Measurements from ENCODE around the gene FUZ. TPM values are rescaled to one million over a fixed set of nuclear protein-coding genes. Genes with fewer than 3 reads are reported as not detected.

FUZ gene
- polyA plus RNA-seq, 1 donor from 2014 or later, result 35.4 TPM

DNA sequence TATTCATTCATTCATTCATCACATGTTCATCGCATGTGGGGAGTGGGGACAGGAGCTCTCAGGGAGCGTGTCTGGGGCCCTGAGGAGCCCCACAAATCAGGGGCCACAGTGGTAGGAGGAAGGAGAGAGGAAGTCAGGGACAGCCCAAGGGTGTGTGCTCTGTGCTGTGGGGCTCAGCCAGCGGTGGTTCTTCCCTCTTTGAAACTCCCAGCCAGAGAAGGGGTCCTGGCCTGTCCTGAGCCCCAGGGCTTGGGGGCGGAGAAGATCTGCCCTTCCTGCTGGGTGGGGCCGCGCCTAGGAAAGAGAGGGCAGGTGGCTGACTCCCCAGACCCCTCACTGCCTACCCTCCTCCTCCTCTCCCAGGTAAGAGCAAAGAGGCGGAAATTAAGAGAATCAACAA lies 31.7 kb downstream of the FUZ start:
- Histone ChIP-seq H3K9me2 (ENCODE audit: insufficient read depth, low read length) (no peaks in the 10 kb centered on the region), H3K4me3 (ENCODE audit: low read length) (no peak overlapping the region), H3K27me3 (ENCODE audit: insufficient read depth, low read depth, low read length) (no peaks in the 10 kb centered on the region), H3K4me2 (ENCODE audit: low read length) (no peak overlapping the region), H3K36me3 (ENCODE audit: insufficient read depth, low read length) (no peaks in the 10 kb centered on the region), H2AFZ (ENCODE audit: low read depth, low read length) (no peak overlapping the region), H3K27ac (ENCODE audit: low read length) (no peak overlapping the region), H3F3A (ENCODE audit: insufficient read depth, low read length, poor library complexity, severe bottlenecking) (no peaks in the 10 kb centered on the region), H3K79me2 (replicated peaks; ENCODE audit: insufficient read depth, low read length) (no peaks in the 10 kb centered on the region), H3K9me3 (ENCODE audit: low read length) (no peaks in the 10 kb centered on the region), H4K20me1 (ENCODE audit: insufficient read depth) (no peaks in the 10 kb centered on the region), H3K9ac (ENCODE audit: low read length) (no peak overlapping the region)
- no peak for TF ChIP-seq MXI1 (conservative IDR thresholded peaks at IDR 0.05; ENCODE audit: poor library complexity, severe bottlenecking)
- TF ChIP-seq POLR2AphosphoS5 (IDR thresholded peaks at IDR 0.05), result no peak
- no peak for TF ChIP-seq RAD21 (conservative IDR thresholded peaks at IDR 0.05)
- TF ChIP-seq, protein P1, sequence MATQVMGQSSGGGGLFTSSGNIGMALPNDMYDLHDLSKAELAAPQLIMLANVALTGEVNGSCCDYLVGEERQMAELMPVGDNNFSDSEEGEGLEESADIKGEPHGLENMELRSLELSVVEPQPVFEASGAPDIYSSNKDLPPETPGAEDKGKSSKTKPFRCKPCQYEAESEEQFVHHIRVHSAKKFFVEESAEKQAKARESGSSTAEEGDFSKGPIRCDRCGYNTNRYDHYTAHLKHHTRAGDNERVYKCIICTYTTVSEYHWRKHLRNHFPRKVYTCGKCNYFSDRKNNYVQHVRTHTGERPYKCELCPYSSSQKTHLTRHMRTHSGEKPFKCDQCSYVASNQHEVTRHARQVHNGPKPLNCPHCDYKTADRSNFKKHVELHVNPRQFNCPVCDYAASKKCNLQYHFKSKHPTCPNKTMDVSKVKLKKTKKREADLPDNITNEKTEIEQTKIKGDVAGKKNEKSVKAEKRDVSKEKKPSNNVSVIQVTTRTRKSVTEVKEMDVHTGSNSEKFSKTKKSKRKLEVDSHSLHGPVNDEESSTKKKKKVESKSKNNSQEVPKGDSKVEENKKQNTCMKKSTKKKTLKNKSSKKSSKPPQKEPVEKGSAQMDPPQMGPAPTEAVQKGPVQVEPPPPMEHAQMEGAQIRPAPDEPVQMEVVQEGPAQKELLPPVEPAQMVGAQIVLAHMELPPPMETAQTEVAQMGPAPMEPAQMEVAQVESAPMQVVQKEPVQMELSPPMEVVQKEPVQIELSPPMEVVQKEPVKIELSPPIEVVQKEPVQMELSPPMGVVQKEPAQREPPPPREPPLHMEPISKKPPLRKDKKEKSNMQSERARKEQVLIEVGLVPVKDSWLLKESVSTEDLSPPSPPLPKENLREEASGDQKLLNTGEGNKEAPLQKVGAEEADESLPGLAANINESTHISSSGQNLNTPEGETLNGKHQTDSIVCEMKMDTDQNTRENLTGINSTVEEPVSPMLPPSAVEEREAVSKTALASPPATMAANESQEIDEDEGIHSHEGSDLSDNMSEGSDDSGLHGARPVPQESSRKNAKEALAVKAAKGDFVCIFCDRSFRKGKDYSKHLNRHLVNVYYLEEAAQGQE (IDR thresholded peaks at IDR 0.05; ENCODE audit: borderline replicate concordance), result no peak

DNA sequence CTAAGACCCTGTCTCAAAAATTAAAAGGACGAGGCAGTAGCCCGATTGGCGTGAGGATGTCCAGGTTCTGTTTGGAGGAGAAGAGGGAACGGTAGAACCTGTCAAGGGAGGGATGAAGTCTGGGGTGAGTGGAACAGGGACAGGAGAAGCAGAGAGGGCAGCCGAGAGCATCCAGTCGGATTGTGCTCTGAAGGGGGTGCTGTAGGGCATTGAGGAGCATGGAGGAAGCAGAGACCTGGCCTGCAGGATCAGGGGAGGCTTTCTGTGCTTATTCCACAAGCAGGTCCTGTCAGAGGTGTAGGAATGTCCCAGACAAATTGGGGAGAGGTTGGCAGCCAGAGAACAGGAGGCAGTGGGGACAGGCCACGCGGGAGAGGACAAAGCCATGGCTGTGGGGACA lies 32.2 kb downstream of the FUZ start:
- H3K79me2 ChIP-seq (replicated peaks; ENCODE audit: insufficient read depth, low read length), result no peaks in the 10 kb centered on the region
- no peaks in the 10 kb centered on the region for H3K9me3 ChIP-seq (ENCODE audit: low read length)
- TF ChIP-seq EZH2 (IDR thresholded peaks at IDR 0.05; ENCODE audit: borderline replicate concordance, insufficient read depth, low read length, poor library complexity, severe bottlenecking) (no peak), POLR2AphosphoS5 (IDR thresholded peaks at IDR 0.05) (no peak), RAD21 (conservative IDR thresholded peaks at IDR 0.05) (no peak), EP300 (conservative IDR thresholded peaks at IDR 0.05; ENCODE audit: poor library complexity, severe bottlenecking) (no peak), MXI1 (conservative IDR thresholded peaks at IDR 0.05; ENCODE audit: poor library complexity, severe bottlenecking) (no peak), TAF1 (IDR thresholded peaks at IDR 0.05; ENCODE audit: low read depth) (no peak), SMC3 (conservative IDR thresholded peaks at IDR 0.05; ENCODE audit: poor library complexity) (no peak)
- TF ChIP-seq, protein P1 (IDR thresholded peaks at IDR 0.05; ENCODE audit: borderline replicate concordance), result no peak
- TF ChIP-seq, protein P2, sequence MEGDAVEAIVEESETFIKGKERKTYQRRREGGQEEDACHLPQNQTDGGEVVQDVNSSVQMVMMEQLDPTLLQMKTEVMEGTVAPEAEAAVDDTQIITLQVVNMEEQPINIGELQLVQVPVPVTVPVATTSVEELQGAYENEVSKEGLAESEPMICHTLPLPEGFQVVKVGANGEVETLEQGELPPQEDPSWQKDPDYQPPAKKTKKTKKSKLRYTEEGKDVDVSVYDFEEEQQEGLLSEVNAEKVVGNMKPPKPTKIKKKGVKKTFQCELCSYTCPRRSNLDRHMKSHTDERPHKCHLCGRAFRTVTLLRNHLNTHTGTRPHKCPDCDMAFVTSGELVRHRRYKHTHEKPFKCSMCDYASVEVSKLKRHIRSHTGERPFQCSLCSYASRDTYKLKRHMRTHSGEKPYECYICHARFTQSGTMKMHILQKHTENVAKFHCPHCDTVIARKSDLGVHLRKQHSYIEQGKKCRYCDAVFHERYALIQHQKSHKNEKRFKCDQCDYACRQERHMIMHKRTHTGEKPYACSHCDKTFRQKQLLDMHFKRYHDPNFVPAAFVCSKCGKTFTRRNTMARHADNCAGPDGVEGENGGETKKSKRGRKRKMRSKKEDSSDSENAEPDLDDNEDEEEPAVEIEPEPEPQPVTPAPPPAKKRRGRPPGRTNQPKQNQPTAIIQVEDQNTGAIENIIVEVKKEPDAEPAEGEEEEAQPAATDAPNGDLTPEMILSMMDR (IDR thresholded peaks at IDR 0.05; ENCODE audit: poor library complexity, severe bottlenecking), result no peak
- H3F3A ChIP-seq (ENCODE audit: insufficient read depth, low read length, poor library complexity, severe bottlenecking), result no peaks in the 10 kb centered on the region
- H3K27me3 ChIP-seq (ENCODE audit: insufficient read depth, low read depth, low read length), result no peaks in the 10 kb centered on the region
- H3K4me3 ChIP-seq (ENCODE audit: low read length), result no peak overlapping the region
- H2AFZ ChIP-seq (ENCODE audit: low read depth, low read length), result no peak overlapping the region
- no peak overlapping the region for H3K4me2 ChIP-seq (ENCODE audit: low read length)
- no peak overlapping the region for H3K9ac ChIP-seq (ENCODE audit: low read length)
- H3K36me3 ChIP-seq (ENCODE audit: insufficient read depth, low read length), result no peaks in the 10 kb centered on the region
- no peak overlapping the region for H3K27ac ChIP-seq (ENCODE audit: low read length)
- H3K9me2 ChIP-seq (ENCODE audit: insufficient read depth, low read length), result no peaks in the 10 kb centered on the region
- no peaks in the 10 kb centered on the region for H4K20me1 ChIP-seq (ENCODE audit: insufficient read depth)

Data from neural cell (in vitro differentiated cells).